ENCODE measurements around the gene AMOTL2.

The AMOTL2 gene

GRCh38 chr3:134315286-134316106 lies 58.8 kb downstream of the AMOTL2 start:
- ATAC-seq (replicated peaks; ENCODE audit: extremely low read depth, poor library complexity, severe bottlenecking) = no peak
- Mint-ChIP-seq H3K9me3 (no peaks in the 10 kb centered on the region), H3K36me3 (ENCODE audit: insufficient read depth) (no peaks in the 10 kb centered on the region), H3K4me1 (no peaks in the 10 kb centered on the region), H3K27me3 (peaks cover 51% of the 10 kb centered on the region), H3K27ac (ENCODE audit: low read depth) (no peak overlapping the region), H3K4me3 (no peak overlapping the region)
- DNase-seq (ENCODE audit: low spot score in 2 of 2) = no peak

GRCh38 chr3:134314588-134315285 lies 59.5 kb downstream of the AMOTL2 start:
- no peaks in the 10 kb centered on the region for H3K36me3 Mint-ChIP-seq (ENCODE audit: insufficient read depth)

GRCh38 chr3:134313847-134314587 lies 60.2 kb downstream of the AMOTL2 start:
- no peak overlapping the region for H3K4me3 Mint-ChIP-seq
- H3K36me3 Mint-ChIP-seq (ENCODE audit: insufficient read depth) = no peaks in the 10 kb centered on the region
- peaks cover 51% of the 10 kb centered on the region for H3K27me3 Mint-ChIP-seq
- ATAC-seq (replicated peaks; ENCODE audit: extremely low read depth, poor library complexity, severe bottlenecking) (no peak), DNase-seq (ENCODE audit: low spot score in 2 of 2) (no peak)
- H3K4me1 Mint-ChIP-seq = no peaks in the 10 kb centered on the region
- peak overlapping the region; percentile 39 for H3K27ac Mint-ChIP-seq (ENCODE audit: low read depth)
- H3K9me3 Mint-ChIP-seq = no peaks in the 10 kb centered on the region

More at GRCh38 chr3:134314588-134315285, 59.5 kb downstream of the AMOTL2 start:
- H3K9me3 Mint-ChIP-seq = no peaks in the 10 kb centered on the region
- peaks cover 51% of the 10 kb centered on the region for H3K27me3 Mint-ChIP-seq
- DNase-seq (ENCODE audit: low spot score in 2 of 2) = no peak
- H3K4me3 Mint-ChIP-seq = no peak overlapping the region
- no peak for ATAC-seq (replicated peaks; ENCODE audit: extremely low read depth, poor library complexity, severe bottlenecking)
- H3K4me1 Mint-ChIP-seq = no peaks in the 10 kb centered on the region
- H3K27ac Mint-ChIP-seq (ENCODE audit: low read depth) = no peak overlapping the region

- Mint-ChIP-seq H3K36me3 (ENCODE audit: insufficient read depth) (no peaks in the 10 kb centered on the region), H3K27ac (ENCODE audit: low read depth) (peak overlapping the region; percentile 39), H3K4me3 (peak overlapping the region; percentile 56), H3K27me3 (peaks cover 50% of the 10 kb centered on the region), H3K4me1 (peaks cover 4% of the 10 kb centered on the region), H3K9me3 (no peaks in the 10 kb centered on the region)
- ATAC-seq (replicated peaks; ENCODE audit: extremely low read depth, poor library complexity, severe bottlenecking) (no peak), DNase-seq (ENCODE audit: low spot score in 2 of 2) (no peak)
These were observed 61.1 kb downstream of the AMOTL2 start for GRCh38 chr3:134312873-134313846.

- ATAC-seq (replicated peaks; ENCODE audit: extremely low read depth, poor library complexity, severe bottlenecking) = no peak
- Mint-ChIP-seq H3K4me1 (peaks cover 6% of the 10 kb centered on the region), H3K27me3 (peaks cover 53% of the 10 kb centered on the region), H3K27ac (ENCODE audit: low read depth) (no peak overlapping the region), H3K9me3 (no peaks in the 10 kb centered on the region), H3K4me3 (no peak overlapping the region), H3K36me3 (ENCODE audit: insufficient read depth) (no peaks in the 10 kb centered on the region)
- DNase-seq (ENCODE audit: low spot score in 2 of 2) = no peak
These were observed 62.0 kb downstream of the AMOTL2 start for GRCh38 chr3:134312072-134312872.

- Mint-ChIP-seq H3K27me3 (peaks cover 59% of the 10 kb centered on the region), H3K4me3 (no peak overlapping the region), H3K27ac (ENCODE audit: low read depth) (no peak overlapping the region), H3K36me3 (ENCODE audit: insufficient read depth) (no peaks in the 10 kb centered on the region), H3K9me3 (no peaks in the 10 kb centered on the region), H3K4me1 (peaks cover 6% of the 10 kb centered on the region)
- ATAC-seq (replicated peaks; ENCODE audit: extremely low read depth, poor library complexity, severe bottlenecking) (no peak), DNase-seq (ENCODE audit: low spot score in 2 of 2) (no peak)
These were observed 62.6 kb downstream of the AMOTL2 start for GRCh38 chr3:134311693-134312071.

- H3K36me3 Mint-ChIP-seq (ENCODE audit: insufficient read depth) = no peaks in the 10 kb centered on the region
- H3K4me1 Mint-ChIP-seq = peaks cover 6% of the 10 kb centered on the region
- H3K27ac Mint-ChIP-seq (ENCODE audit: low read depth) = no peak overlapping the region
- H3K9me3 Mint-ChIP-seq = no peaks in the 10 kb centered on the region
- no peak for DNase-seq (ENCODE audit: low spot score in 2 of 2)
- ATAC-seq (replicated peaks; ENCODE audit: extremely low read depth, poor library complexity, severe bottlenecking) = no peak
- H3K4me3 Mint-ChIP-seq = no peak overlapping the region
- H3K27me3 Mint-ChIP-seq = peaks cover 62% of the 10 kb centered on the region
These were observed 63.0 kb downstream of the AMOTL2 start for GRCh38 chr3:134311265-134311664.

GRCh38 chr3:134309987-134310700 lies 64.1 kb downstream of the AMOTL2 start:
- H3K9me3 Mint-ChIP-seq = no peaks in the 10 kb centered on the region
- ATAC-seq (replicated peaks; ENCODE audit: extremely low read depth, poor library complexity, severe bottlenecking) (no peak), DNase-seq (ENCODE audit: low spot score in 2 of 2) (no peak)
- H3K4me3 Mint-ChIP-seq = no peak overlapping the region
- no peaks in the 10 kb centered on the region for H3K36me3 Mint-ChIP-seq (ENCODE audit: insufficient read depth)
- H3K27ac Mint-ChIP-seq (ENCODE audit: low read depth) = no peak overlapping the region
- peaks cover 6% of the 10 kb centered on the region for H3K4me1 Mint-ChIP-seq
- peaks cover 62% of the 10 kb centered on the region for H3K27me3 Mint-ChIP-seq

- Mint-ChIP-seq H3K9me3 (no peaks in the 10 kb centered on the region), H3K27me3 (peaks cover 57% of the 10 kb centered on the region), H3K4me1 (peaks cover 6% of the 10 kb centered on the region), H3K27ac (ENCODE audit: low read depth) (no peak overlapping the region), H3K36me3 (ENCODE audit: insufficient read depth) (no peaks in the 10 kb centered on the region), H3K4me3 (no peak overlapping the region)
- ATAC-seq (replicated peaks; ENCODE audit: extremely low read depth, poor library complexity, severe bottlenecking) = peak; percentile 70
- peak; percentile 54 to 71 for DNase-seq (ENCODE audit: low spot score in 2 of 2)
These were observed 65.8 kb downstream of the AMOTL2 start for GRCh38 chr3:134308350-134308891.

- peaks cover 6% of the 10 kb centered on the region for H3K4me1 Mint-ChIP-seq
These were observed 66.8 kb downstream of the AMOTL2 start for GRCh38 chr3:134307425-134307824.

GRCh38 chr3:134306320-134306719 lies 67.9 kb downstream of the AMOTL2 start:
- no peak overlapping the region for H3K27ac Mint-ChIP-seq (ENCODE audit: low read depth)
- DNase-seq (ENCODE audit: low spot score in 2 of 2) (no peak), ATAC-seq (replicated peaks; ENCODE audit: extremely low read depth, poor library complexity, severe bottlenecking) (no peak)
- peaks cover 46% of the 10 kb centered on the region for H3K27me3 Mint-ChIP-seq
- no peaks in the 10 kb centered on the region for H3K9me3 Mint-ChIP-seq
- H3K36me3 Mint-ChIP-seq (ENCODE audit: insufficient read depth) = no peaks in the 10 kb centered on the region
- H3K4me1 Mint-ChIP-seq = peaks cover 6% of the 10 kb centered on the region
- no peak overlapping the region for H3K4me3 Mint-ChIP-seq

More at GRCh38 chr3:134307425-134307824, 66.8 kb downstream of the AMOTL2 start:
- ATAC-seq (replicated peaks; ENCODE audit: extremely low read depth, poor library complexity, severe bottlenecking) = no peak
- no peaks in the 10 kb centered on the region for H3K36me3 Mint-ChIP-seq (ENCODE audit: insufficient read depth)
- DNase-seq (ENCODE audit: low spot score in 2 of 2) = no peak
- no peak overlapping the region for H3K27ac Mint-ChIP-seq (ENCODE audit: low read depth)
- H3K4me3 Mint-ChIP-seq = no peak overlapping the region
- H3K9me3 Mint-ChIP-seq = no peaks in the 10 kb centered on the region
- peaks cover 57% of the 10 kb centered on the region for H3K27me3 Mint-ChIP-seq
